Aorta (tissue), 5 donors: Measurements from ENCODE around the gene CPNE1. TPM values are rescaled to one million over a fixed set of nuclear protein-coding genes. Genes with fewer than 3 reads are reported as not detected.
A peak's percentile ranks its signal among the peaks of the same experiment; 100 is the strongest.
"Not testable (repeated sequence)": the region's sequence is repeated elsewhere in the genome, so short reads cannot be mapped to it uniquely, and the experiment has no call there.

Experiments
- ATAC-seq: fragments of 200-7000 bp; cut with Tn5 transposase; one replicate; pipeline ENCODE4 v1.9.1; 2022; ENCODE audit warnings: moderate library complexity; ENCODE audit not compliant: low FRiP score
- DNase-seq, 2 donors: peaks; one replicate each; pipeline ENCODE4 v3.0.0-alpha.2; 2020
- H3K27ac ChIP-seq, 2 donors: one replicate each; pipeline ENCODE4 v1.5.1; 2013; ENCODE audit warnings: low read length in 2 of 2, mild to moderate bottlenecking in 2 of 2, moderate library complexity in 2 of 2, control low read depth in 1 of 2, inconsistent platforms in 1 of 2, low read depth in 1 of 2
- H3K27me3 ChIP-seq, 2 donors: one replicate each; pipeline ENCODE4 v1.6.1; 2013; ENCODE audit warnings: control low read depth in 1 of 2, low read length in 1 of 2, mild to moderate bottlenecking in 1 of 2, moderate library complexity in 1 of 2; ENCODE audit not compliant: insufficient read depth in 2 of 2, control insufficient read depth in 1 of 2
- H3K36me3 ChIP-seq, 2 donors: one replicate each; pipeline ENCODE4 v1.6.1; 2013; ENCODE audit warnings: control low read depth in 1 of 2, low read length in 1 of 2, mild to moderate bottlenecking in 1 of 2; ENCODE audit not compliant: insufficient read depth in 2 of 2, control insufficient read depth in 1 of 2
- H3K4me1 ChIP-seq, 2 donors: one replicate each; pipeline ENCODE4 v1.6.1; 2013; ENCODE audit warnings: low read length in 2 of 2, control low read depth in 1 of 2, mild to moderate bottlenecking in 1 of 2, moderate library complexity in 1 of 2; ENCODE audit not compliant: insufficient read depth in 2 of 2, control insufficient read depth in 1 of 2
- H3K4me3 ChIP-seq, 2 donors: one replicate each; pipeline ENCODE4 v1.5.1; 2013; ENCODE audit warnings: low read length in 2 of 2, control low read depth in 1 of 2, mild to moderate bottlenecking in 1 of 2
- H3K9me3 ChIP-seq: one replicate; pipeline ENCODE4 v1.6.1; 2013; ENCODE audit warnings: mild to moderate bottlenecking, low read length; ENCODE audit not compliant: control insufficient read depth
- WGBS, 2 donors: extraction: QIAGEN DNeasy Blood & Tissue Kit; methylation state at CpG; one replicate each; pipeline ENCODE4 v1.1.7; 2013; 5-methylcytosine and 5-hydroxymethylcytosine counted together
- intact Hi-C, 2 donors: fragments of 100-400 bp; cut with DNase I; formaldehyde crosslinking; loops; one replicate each; pipeline versions ENCODE4 v1.14.2 to v1.15.0; 2022
- polyA plus RNA-seq, 2 donors: library from polyadenylated mRNA; stranded (reverse); fragments of 200-250 nt; gene quantifications; one replicate each; pipeline ENCODE4 v1.2.3, GENCODE V29; 2013
- total RNA-seq, 2 donors: library from RNA; stranded (reverse); fragmentation: NEBNext Ultra II Directional; extraction: Animal tissue kit (Norgen Biotek cat#: 25700); gene quantifications; one replicate each; pipeline ENCODE4 v1.2.1, GENCODE V29; 2021
- donor health status: healthy with polysubstance abuse.
- donor health status: Bipolar disorder and iron deficiency.
- donor health status: DM: no; HTN: no; CAD: no.
- donor health status: DM: no; HTN: no; CAD: no.
- donor health status: DM: yes; HTN: yes; CAD: no.

Gene CPNE1
- total and polyA plus RNA-seq, 4 donors = 79.0 to 265 (median 190) TPM

DNA sequence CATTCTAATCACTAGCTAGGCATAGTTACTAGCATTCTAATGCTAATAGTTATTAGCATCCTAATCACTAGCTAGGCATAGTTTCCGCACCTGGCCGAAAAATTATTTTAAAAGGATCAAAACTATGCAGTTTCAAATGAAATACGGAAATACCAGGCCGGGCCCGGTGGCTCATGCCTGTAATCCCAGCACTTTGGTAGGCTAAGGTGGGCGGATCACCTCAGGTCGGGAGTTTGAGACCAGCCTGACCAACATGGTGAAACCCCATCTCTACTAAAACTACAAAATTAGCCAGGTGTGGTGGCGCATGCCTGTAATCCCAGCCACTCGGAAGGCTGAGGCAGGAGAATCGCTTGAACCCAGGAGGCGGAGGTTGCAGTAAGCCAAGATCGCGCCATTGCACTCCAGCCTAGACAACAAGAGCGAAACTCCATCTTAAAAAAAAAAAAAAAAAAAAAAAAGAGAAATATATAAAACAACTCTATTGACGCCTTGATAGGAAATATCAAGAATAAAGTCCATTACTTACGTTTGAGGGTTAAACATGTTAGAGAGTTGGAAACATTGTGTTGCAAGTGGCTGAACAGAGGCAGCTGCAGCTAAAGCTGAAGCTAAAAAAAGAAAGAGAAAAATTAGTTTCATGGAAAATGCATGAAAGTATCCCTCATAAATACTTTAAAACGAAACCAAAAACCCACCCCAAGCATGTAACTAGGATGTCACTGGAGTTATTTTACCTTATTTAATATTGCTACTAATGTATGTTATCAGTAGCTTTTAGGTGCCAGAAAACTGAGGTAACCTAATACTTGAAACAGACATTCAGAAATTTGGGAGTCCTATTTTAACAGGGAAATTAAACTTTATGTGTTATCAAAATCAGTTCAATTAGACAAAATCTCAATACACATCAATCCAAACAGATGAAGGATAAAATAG, 42.2 kb upstream of the CPNE1 start:
- 84 to 91% methylated on average over 17 of the region's 17 CpGs for WGBS, 2 donors
- H3K27ac ChIP-seq, intact Hi-C loops, ATAC-seq, H3K36me3 ChIP-seq, H3K27me3 ChIP-seq, H3K9me3 ChIP-seq, H3K4me1 ChIP-seq, H3K4me3 ChIP-seq: not testable (repeated sequence)
- DNase-seq = peak in 1 of 2 donors; percentile 43

DNA sequence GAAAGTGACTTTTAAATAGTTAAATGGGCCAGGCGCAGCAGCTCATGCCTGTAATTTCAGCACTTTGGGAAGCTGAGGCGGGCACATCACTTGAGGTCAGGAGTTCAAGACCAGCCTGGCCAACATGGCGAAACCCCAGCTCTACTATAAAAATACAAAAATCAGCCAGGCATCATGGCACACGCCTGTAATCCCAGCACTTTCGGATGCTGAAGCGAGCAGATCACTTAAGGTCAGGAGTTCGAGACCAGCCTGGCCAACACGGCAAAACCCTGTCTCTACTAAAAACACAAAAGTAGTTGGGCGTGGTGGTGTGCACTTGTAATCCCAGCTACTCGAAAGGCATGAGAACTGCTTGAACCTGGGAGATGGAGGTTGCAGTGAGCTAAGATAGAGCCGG, 41.2 kb upstream of the CPNE1 start:
- H3K27ac ChIP-seq, intact Hi-C loops, H3K9me3 ChIP-seq, H3K4me1 ChIP-seq, H3K36me3 ChIP-seq, H3K4me3 ChIP-seq, H3K27me3 ChIP-seq, ATAC-seq: not testable (repeated sequence)
- DNase-seq = peak in 1 of 2 donors; percentile 53
- 82 to 83% methylated on average over 11 of the region's 11 CpGs for WGBS, 2 donors

DNA sequence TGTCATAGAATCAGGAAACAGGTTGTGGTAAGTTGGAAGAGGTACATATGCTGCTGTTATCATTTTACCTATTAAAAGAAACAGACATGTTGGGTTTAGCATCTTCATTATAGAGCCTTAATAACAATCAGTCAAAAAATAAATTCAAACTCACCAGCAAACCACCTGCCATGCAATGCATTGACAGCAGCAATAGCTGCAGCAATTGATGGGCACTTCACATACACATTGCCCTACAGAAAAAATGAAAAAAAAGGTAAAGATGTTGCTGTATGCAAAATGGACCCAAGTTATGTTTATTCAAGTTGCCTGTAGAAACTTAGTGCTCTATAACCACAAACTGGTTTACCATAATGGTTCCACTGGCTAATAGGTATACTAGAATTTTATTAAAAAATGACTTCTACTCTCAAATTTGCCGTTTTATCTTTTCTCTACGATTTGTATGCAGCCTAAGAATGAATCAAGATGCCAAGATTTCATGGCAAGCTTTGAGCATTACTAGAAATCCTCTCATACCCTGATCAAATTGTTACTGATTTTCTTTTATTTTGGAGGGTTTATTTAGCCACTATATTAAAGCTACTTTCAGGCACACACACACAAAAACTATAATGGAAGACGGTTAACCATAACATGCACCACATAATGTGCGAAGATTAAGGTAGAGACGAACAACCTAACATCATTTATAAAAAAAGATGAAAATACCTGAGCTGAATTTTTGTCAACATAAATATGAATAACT, 40.0 kb upstream of the CPNE1 start:
- ATAC-seq (no peak), DNase-seq (no peak)
- WGBS, 2 donors = 74 to 77% methylated on average over 5 of the region's 5 CpGs
- Histone ChIP-seq H3K27ac (no peak overlapping the region), H3K4me3 (no peak overlapping the region), H3K4me1 (no peaks in the 10 kb centered on the region), H3K9me3 (no peaks in the 10 kb centered on the region), H3K36me3 (no peaks in the 10 kb centered on the region), H3K27me3 (no peaks in the 10 kb centered on the region)
- intact Hi-C loops = no loop called here

DNA sequence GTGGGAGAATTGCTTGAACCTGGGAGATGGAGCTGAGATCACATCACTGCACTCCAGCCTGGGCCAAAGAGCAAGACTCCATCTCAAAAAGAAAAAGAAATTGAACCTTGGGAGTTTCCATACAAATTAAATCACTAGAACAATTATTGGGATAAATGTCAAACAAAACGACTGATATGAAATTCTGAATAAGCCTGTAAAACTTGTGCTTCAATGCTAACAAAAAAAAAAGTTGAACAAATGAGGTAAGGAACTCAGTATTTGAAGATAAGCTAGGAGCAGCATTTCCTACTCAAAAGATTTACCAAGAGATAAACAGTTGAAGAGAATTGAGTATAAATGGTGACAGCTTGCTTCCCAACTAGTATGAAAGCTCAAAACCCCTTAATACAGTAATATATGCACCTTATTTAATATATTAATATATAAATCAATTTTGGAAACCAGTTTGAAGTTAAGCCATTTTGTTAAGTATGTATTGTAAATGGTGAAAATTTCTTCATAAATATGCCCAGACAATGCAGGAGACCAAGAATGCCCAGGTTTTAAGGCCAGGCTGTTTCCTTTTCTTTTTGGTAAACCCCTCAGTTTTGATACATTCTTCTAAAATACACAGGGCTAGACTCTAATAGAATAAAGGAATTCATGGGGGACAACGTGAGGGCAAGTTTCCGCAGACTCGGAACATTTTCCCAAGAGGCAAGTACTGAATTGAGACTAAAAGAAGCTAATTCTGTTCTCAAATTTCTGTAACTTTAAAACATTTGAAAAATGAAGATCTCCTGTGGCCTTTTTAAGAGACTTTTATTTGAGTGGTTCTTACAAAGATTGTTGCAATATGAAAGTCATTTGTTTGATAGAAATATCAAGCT, 38.4 kb upstream of the CPNE1 start:
- Histone ChIP-seq H3K27ac (no peak overlapping the region), H3K9me3 (no peaks in the 10 kb centered on the region), H3K36me3 (no peaks in the 10 kb centered on the region), H3K4me1 (peaks cover 0 to under 1% of the 10 kb centered on the region in 2 donors), H3K27me3 (no peaks in the 10 kb centered on the region), H3K4me3 (no peak overlapping the region)
- ATAC-seq = no peak
- 50 to 51% methylated on average over 4 of the region's 4 CpGs for WGBS, 2 donors
- no peak for DNase-seq
- intact Hi-C loops = no loop called here

DNA sequence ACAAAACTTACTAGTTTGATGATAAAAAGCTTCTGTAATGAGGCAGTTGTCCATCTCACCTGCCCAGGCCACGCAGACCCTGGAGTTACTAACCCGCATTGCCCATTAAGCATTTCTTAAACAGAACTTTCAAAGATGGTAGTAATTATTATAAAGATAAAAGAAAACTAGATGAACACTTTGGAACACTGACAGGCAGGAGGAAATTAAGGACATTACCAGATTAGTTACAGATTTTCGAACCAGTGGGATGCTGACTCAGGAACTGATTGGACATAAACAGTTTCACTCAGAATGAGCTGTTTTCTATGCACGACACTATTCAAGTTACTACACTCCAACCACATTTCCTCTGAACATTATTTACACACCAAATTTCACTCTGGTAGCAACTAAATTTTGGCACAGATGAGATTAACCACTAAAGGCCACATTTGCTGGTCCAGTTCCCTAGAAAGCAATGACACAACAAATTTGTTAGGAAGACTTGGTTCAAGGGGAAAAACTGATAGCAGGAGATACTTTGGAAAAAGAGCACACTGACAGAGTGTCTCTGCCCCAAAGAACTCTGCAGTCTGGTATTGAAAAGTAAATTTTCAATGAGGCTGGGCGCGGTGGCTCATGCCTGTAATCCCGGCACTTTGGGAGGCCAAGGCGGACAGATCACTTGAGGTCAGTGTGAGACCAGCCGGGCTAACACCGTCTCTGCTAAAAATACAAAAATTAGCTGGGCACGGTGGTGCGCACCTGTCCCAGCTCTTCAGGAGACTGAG, 37.5 kb upstream of the CPNE1 start:
- no peak for ATAC-seq
- H3K9me3 ChIP-seq = no peaks in the 10 kb centered on the region
- peak in 1 of 2 donors; percentile 65 for DNase-seq
- no peaks in the 10 kb centered on the region for H3K27me3 ChIP-seq
- 70 to 76% methylated on average over 12 of the region's 12 CpGs for WGBS, 2 donors
- H3K27ac ChIP-seq = no peak overlapping the region
- H3K4me3 ChIP-seq = no peak overlapping the region
- H3K4me1 ChIP-seq = peaks cover 0 to 5% of the 10 kb centered on the region in 2 donors
- no peaks in the 10 kb centered on the region for H3K36me3 ChIP-seq
- intact Hi-C loops = no loop called here

DNA sequence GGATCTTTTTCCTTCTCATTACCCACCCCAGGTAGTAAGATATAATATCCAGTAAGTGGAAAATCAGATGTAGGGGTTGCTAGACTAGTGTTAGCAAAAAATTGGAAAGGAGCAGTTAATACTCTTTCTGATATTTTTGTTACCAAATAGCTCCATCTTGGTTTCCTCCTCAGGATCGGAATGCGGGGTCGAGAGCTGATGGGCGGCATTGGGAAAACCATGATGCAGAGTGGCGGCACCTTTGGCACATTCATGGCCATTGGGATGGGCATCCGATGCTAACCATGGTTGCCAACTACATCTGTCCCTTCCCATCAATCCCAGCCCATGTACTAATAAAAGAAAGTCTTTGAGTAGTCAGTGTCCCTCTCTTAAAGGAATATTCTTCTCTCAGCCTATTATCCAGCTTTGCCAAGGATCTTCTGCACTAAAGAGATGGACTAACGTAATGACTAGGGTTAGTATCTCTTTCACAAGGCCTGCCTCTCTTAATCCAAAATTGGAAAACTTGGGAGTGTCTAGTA, 36.0 kb upstream of the CPNE1 start:
- intact Hi-C loops = no loop called here
- H3K36me3 ChIP-seq = no peaks in the 10 kb centered on the region
- DNase-seq = peak in 1 of 2 donors; percentile 37
- 85 to 91% methylated on average over 7 of the region's 7 CpGs for WGBS, 2 donors
- H3K27me3 ChIP-seq = no peaks in the 10 kb centered on the region
- ATAC-seq = no peak
- H3K4me1 ChIP-seq = peaks cover 0 to 5% of the 10 kb centered on the region in 2 donors
- H3K4me3 ChIP-seq = no peak overlapping the region
- no peak overlapping the region for H3K27ac ChIP-seq
- H3K9me3 ChIP-seq = no peaks in the 10 kb centered on the region

DNA sequence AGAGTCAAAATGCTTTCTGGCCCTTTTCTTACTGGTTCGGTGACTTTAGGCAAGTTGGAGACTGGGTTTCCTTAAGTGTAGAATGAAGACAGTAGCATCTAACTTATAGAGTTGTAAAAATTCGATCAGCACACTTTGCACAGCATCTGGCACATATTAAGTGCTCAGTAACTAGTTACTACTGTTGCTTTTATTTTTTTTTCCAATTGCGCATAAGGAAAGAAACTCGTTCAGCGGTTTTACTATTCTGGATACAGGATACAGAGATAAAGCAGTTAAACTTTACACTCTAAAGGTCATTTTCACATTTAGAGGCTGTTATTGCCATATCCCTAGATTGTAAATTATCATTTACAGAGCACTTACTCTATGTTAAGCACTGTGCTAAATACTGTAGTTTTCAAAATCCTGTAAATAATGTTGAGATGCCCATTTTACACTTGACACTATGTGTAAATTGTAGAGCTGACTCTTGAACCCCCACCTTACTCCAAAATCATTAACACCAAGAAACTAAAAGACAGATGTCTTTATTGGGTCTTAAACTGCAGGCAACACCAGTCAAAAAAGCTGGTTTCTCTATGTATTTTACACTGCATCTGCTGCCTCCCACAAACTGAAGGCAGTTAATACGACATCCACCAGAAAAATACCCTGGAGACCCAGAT, 35.4 kb upstream of the CPNE1 start:
- peak overlapping the region; percentile 61 to 70 for H3K4me3 ChIP-seq
- intact Hi-C loops = loop anchor here in 1 of 2 donors (10.0 kb wide), 1 partner anchor 235 kb away; no protein-coding TSS in a partner anchor
- 10% methylated on average over 6 of the region's 6 CpGs for WGBS, 2 donors
- ATAC-seq (no peak), DNase-seq (no peak)
- H3K36me3 ChIP-seq = no peaks in the 10 kb centered on the region
- no peaks in the 10 kb centered on the region for H3K9me3 ChIP-seq
- peak overlapping the region in 1 of 2 donors; percentile 90 for H3K27ac ChIP-seq
- peaks cover 0 to 5% of the 10 kb centered on the region in 2 donors for H3K4me1 ChIP-seq
- no peaks in the 10 kb centered on the region for H3K27me3 ChIP-seq
